ENCODE measurements around the gene TFEB. TPM values are rescaled to one million over a fixed set of nuclear protein-coding genes. Genes with fewer than 3 reads are reported as not detected.

The TFEB gene
- 2.4 and 3.6 TPM in 2 replicates for total RNA-seq (2014; rRNA removed)
- polyA plus RNA-seq (2012), result 3.1 TPM

- peak; percentile 83 for DNase-seq (ENCODE audit: low read depth)
Measured at GRCh38 chr6:41735427-41736185, at the start of gene TFEB. Gene TFEB, minus strand, starts transcription at chr6:41735608. Its CDS starts 44,395 bp downstream, at chr6:41691213.

DNA sequence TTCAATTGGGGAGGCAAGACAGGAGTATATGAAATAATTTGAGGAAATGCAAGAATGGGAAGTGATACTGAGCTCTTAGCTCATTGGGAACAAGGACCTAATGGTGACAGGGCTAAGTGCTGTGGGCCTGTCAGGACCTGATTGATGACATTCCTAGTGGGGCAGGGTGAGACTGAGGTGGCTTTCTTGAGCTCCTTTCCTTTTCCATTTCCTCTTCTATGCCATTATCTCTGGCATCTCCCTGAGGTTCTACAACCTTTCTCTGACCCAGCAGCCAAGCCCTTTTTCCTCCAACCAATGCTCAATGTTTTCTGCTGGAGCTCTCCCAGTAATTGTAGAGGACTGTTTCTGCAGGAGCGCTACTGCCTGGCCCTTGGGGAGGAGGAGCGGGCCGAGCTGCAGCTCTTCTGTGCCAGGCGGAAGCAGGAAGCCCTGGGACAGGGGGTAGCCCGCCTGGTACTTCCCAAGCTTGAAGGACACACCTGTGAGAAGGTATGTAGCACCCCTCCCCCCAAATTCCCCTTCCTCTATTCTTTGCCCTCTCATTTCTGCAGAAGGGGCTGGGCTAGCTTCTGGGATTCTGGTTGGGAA is 49.3 kb upstream of the TFEB start:
- no peak for DNase-seq (ENCODE audit: low read depth)

DNA sequence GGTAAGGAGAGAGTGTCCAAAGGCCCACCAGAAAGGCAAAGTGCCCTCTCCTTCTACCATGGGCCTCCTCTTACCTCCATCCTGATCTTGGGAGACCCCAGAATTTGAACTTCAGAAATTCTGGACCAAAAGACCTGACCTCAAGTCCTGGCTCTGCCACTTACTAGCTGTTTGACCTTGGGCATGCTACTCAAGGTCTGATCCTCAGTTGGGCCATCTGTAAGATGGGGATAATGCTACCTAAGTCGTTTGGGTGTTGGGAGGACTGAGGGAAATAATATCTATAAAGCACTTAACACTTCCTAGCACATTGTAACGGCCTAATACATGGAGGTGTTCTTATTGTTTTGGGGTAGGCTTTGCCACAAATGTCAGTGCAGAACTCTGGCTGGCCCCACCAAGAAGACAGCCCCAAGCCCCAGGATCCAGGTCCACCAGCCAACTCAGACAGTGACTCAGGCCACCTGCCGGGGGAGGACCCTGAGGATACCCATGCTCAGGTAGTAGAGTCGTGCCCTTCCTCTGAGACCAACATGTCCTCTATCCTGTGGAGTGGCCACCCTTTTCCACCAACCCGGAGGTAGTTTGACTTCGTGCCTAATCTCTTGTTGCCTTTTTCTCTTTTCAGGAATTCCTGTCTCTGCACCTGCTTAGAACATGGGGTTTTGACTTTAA is 47.8 kb upstream of the TFEB start:
- no peak for DNase-seq (ENCODE audit: low read depth)

GRCh38 chr6:41781366-41781730 is 45.9 kb upstream of the TFEB start:
- no peak for DNase-seq (ENCODE audit: low read depth)

DNA sequence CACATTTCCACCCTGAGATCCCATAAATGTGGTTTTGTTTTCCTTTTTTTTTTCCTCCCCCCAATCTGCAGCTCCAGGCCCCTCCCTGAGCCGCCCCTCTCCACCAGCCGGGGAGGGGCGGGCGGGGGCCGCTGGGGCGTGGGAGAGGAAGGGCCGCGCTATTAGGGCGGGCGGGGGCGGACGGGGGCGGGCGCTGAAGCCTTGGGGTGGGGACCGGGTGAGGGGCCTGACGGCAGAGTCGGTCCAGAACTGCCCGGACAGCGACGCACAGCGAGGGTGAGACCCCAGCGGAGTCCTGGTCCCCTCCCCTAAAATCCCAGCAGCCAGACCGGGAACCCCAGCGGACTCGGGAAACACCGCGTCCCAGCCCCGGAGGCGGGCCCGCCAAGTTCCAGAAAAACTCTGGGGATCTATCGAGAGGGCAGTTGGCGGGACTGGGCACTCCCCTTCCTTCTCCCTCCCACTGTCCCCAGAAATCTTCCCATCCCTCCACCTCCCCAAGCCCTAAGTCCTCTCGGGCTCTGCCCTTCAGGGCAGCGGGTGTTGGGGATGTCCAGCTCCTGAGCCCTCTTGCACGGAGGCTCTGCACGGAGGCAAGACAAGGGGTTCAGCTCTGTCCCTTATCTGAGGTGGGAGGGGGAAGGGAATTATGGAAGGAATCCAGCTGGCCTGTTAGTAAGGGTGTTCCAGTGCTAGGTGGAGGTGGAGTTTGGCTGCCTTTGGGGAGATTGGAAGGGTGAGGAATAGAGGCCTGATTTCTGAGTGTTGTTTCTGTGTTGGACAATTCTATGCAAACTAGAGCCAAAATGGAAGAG is 45.4 kb upstream of the TFEB start, which contains the start of gene PRICKLE4:
PRICKLE4 (plus strand) TSS at position 232 of the 815 bp plus-strand sequence. CDS start 2,692 bp downstream, outside the sequence.
- peak; percentile 46 for DNase-seq (ENCODE audit: low read depth)

- peak; percentile 93 for DNase-seq (ENCODE audit: low read depth)
Measured at GRCh38 chr6:41779788-41780550, 44.6 kb upstream of the TFEB start, which contains the start of gene FRS3. Gene FRS3, minus strand, starts transcription at chr6:41779900. Its CDS starts 2,913 bp downstream, at chr6:41776987.

DNA sequence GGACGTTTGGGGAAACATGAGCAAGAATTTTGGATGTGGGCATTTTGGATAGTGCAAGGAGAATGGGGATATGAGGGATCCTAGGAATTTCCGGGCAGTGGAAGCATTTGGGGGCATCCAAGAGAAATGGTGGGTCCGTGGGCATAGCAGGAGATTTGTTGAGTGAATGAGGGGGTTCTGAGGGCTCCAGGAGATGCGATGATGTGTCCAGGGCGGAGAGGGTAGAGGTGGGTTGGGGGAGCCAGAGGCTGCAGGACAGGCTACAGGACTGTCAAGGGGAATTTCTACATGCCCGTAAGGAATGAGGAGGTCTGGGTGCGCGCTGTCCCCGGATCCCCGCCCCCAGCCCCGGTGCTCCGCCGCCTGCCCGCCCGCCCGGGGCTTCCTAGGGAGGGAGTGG is 43.9 kb upstream of the TFEB start:
- no peak for DNase-seq (ENCODE audit: low read depth)

DNA sequence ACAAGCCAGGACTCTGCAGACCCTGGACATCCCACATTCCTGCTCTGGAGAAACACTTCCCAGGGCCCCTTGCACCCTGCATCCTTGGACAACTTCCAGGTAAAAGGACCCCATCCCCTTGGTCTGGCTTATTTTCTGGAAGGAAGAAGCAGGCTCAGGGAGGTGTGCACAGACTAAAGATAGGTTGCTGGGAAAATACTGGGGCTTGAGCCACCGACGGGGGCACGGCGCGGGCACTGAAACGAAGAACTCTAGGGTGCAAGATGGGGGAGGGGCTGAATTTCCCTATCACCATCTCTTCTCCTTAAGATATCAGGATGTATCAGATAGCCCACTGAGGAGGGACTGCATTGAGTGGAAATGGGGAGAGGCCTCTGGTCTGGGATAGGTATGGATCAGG is 43.5 kb upstream of the TFEB start:
- no peak for DNase-seq (ENCODE audit: low read depth)

DNA sequence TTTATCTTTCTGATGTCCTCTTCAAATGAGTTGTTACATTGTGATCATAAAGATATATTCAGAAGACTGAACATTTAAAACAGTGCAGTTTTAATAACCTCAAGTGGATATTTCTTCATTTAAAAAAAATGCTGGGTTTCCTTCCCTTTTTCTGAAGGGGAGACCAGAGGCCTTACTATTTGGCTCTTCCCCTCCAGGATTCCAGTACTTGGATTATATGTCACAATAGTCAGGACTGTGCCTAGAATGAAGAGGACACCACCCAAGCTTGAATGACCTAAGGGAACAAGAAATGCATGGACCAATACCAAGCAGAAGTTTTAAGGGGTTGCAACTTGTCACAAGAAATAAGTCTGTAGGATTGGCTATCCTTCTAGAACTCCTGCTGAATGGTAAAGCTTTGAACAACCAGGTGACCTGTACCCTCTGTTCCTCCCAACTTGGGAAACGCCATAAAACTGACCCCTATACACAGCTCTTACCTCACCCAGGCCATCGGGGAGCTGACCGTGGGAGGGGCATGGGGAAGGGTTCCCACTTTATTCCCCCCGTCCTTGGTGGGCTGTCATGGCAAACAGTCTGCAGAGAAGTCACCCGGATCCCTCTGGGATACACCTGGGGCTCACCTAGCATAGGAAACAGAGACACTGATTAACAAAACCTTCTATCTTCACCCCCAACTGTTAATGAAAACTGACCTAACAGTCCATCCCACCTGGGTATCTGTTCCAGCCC is 42.3 kb upstream of the TFEB start:
- no peak for DNase-seq (ENCODE audit: low read depth)

GRCh38 chr6:41775293-41775882 is 40.0 kb upstream of the TFEB start:
- no peak for DNase-seq (ENCODE audit: low read depth)

DNA sequence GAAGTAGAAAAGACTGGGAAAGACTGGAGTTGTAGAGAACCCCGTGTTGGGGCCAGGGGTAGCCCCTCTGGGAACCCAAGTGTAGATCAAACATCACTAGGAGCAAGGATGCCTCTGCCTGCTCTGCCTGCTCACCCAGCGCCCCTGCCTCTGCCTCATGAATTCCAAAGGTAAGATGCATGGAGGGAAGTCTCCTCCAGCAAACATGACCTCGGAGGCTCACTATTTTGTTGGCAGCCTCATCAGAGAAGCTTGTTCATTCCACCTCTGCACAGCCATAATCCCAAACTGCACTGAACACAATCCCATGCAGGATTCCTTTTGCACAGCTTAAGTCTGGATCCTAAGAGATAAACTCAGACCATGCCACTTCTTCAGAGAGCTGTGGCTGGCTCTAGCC is 39.4 kb upstream of the TFEB start:
- DNase-seq (ENCODE audit: low read depth), result no peak

DNA sequence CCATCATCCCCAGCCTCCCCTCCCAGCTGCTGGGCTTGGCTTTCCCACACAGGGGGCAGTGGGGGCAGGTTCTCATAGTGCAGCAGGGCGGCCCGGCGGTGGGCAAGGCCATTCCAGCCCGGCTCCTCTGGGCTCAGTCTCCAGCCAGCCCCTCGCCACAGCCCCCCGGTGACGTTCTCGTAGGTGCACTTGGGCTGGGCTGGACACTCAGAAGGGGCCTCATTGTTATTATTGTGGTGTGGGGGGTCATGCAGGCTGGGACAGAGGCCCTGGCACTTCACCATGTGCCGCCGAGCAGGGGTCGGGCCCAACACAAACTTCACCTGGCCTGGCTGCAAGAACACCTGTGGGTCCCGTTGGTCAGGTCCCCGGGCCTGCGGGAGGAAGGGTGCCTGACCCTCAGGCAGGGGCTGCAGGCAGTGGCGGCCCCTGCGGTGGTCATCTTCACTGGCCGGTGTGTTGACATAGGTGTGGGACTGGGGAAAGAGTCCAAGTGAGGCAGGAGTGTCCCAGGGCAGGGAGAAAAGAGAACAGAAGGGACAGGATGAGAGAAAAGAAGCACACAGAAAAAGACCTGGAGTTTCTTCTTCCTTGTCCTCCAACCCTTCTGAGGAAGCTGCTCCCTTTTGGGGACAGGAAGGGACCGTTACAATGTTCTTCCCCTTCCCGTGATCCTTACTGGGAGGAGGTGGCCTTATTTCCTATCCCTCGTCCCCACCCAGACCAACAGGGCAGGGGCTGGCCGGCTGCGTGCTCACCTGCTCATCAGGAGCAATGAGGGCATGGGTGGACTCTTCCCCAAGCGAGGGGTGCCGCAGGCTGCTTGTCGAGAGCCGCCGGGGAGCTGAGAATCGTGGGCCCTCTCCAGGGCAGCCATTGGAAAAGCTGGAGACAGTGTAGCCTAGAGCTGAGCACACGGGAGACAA is 35.9 kb upstream of the TFEB start:
- no peak for DNase-seq (ENCODE audit: low read depth)

GRCh38 chr6:41770381-41771057 is 35.1 kb upstream of the TFEB start:
- DNase-seq (ENCODE audit: low read depth), result no peak

DNA sequence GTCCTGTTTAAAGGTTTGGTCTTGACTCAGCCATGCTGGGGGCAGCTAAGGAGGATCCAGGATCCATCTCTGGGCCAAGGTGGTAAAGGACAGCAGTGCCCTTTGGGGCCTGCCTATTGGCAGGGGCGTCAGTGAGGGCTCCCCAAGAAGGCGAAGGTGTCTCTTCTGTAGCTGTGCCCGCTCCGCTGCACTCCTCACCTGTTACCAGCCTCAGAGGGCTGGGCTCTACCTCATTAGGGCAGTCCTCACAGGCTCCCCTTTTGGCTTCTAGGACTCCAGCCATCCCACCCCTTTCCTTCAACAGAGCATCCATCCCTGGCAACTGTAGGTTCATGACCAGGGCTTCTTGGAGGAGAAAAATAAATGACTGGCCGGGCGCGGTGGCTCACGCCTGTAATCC is 34.0 kb upstream of the TFEB start:
- no peak for DNase-seq (ENCODE audit: low read depth)

GRCh38 chr6:41768545-41769308 is 33.3 kb upstream of the TFEB start:
- no peak for DNase-seq (ENCODE audit: low read depth)

GRCh38 chr6:41767112-41767833 is 31.9 kb upstream of the TFEB start:
- no peak for DNase-seq (ENCODE audit: low read depth)
